NCI-H1436 treated with DMSO at 0.1 percent for 48 hours (cell line): ENCODE results near the gene ALDH2.
"Not testable (repeated sequence)": the region's sequence is repeated elsewhere in the genome, so short reads cannot be mapped to it uniquely, and the experiment has no call there.

ENCODE experiments used
- DNase-seq: peaks from one replicate; lab custom pipeline; 2025; lab: John Stamatoyannopoulos, UW

The ALDH2 gene

GRCh38 chr12:111766608-111767361 is at the start of gene ALDH2:
TSS of gene ALDH2 (plus strand) at chr12:111766933. CDS start at chr12:111766983, 50 bp downstream.
- DNase-seq = no peak

- DNase-seq = not testable (repeated sequence)
These were observed 47.4 kb upstream of the ALDH2 start for GRCh38 chr12:111719316-111719715.

- no peak for DNase-seq
These were observed 46.3 kb upstream of the ALDH2 start for GRCh38 chr12:111720457-111720856.

GRCh38 chr12:111723646-111724360 is 42.9 kb upstream of the ALDH2 start:
- DNase-seq = not testable (repeated sequence)

- DNase-seq = no peak
These were observed 37.9 kb upstream of the ALDH2 start for GRCh38 chr12:111728795-111729194.

- DNase-seq = no peak
These were observed 36.3 kb upstream of the ALDH2 start for GRCh38 chr12:111730420-111730819.

GRCh38 chr12:111732786-111733185 is 33.9 kb upstream of the ALDH2 start:
- no peak for DNase-seq

- no peak for DNase-seq
These were observed 33.3 kb upstream of the ALDH2 start for GRCh38 chr12:111733340-111733915.

GRCh38 chr12:111739524-111739923 is 27.2 kb upstream of the ALDH2 start:
- not testable (repeated sequence) for DNase-seq

GRCh38 chr12:111741235-111741812 is 25.4 kb upstream of the ALDH2 start:
- no peak for DNase-seq

- no peak for DNase-seq
These were observed 21.5 kb upstream of the ALDH2 start for GRCh38 chr12:111745211-111745610.

GRCh38 chr12:111747333-111747732 is 19.4 kb upstream of the ALDH2 start:
- no peak for DNase-seq

- no peak for DNase-seq
These were observed 18.5 kb upstream of the ALDH2 start for GRCh38 chr12:111748151-111748672.

GRCh38 chr12:111748867-111749266 is 17.9 kb upstream of the ALDH2 start:
- no peak for DNase-seq

- no peak for DNase-seq
These were observed 17.3 kb upstream of the ALDH2 start for GRCh38 chr12:111749391-111749790.

- DNase-seq = no peak
These were observed 13.4 kb upstream of the ALDH2 start for GRCh38 chr12:111753144-111753881.

GRCh38 chr12:111754671-111755070 is 12.1 kb upstream of the ALDH2 start:
- DNase-seq = no peak

GRCh38 chr12:111756196-111756595 is 10.5 kb upstream of the ALDH2 start:
- no peak for DNase-seq

GRCh38 chr12:111756681-111757080 is 10.1 kb upstream of the ALDH2 start:
- DNase-seq = no peak

GRCh38 chr12:111757361-111758119 is 9.2 kb upstream of the ALDH2 start:
- DNase-seq = no peak

- no peak for DNase-seq
These were observed 8.6 kb upstream of the ALDH2 start for GRCh38 chr12:111758120-111758561.
